ENCODE results near the gene HILPDA. TPM values are rescaled to one million over a fixed set of nuclear protein-coding genes. Genes with fewer than 3 reads are reported as not detected.

Gene HILPDA
- total RNA-seq, 1 donor from 2014 or later, result 12.4 TPM

DNA sequence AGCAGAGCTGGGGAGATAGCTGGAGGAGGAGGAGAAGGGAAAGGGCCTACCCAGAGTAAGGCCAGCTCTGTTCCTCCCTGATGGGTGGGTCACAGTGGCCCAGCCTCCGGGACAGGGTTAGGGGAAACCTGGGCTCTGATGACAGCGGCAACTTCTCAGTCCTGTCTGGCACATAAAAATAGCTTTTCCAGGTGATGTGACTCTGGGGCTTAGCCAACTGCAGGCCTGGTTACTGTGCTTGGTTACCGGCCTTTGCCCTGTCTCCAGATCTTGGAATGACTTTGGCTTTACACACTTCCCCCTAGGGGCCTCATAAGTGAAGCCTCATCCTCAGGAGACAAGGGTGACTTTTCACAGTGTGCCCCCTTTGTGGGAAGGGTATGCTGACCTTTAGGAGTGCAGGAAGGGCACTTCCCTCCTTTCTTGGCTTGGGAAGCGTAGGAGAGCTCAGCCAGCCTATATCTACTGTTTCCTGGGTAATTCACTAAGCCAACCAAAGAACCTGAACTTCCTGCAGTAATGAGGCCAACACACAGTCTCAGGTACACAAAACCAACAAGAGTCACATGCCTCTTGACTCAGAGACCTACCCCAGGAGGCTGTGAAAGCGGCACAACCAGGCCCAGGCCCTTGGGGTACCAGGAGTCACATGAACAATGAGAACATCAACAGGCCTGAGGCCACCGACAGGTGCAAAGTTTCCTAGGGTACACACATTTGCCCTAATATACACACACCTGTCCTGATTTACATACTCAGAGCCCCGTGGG lies 11.7 kb upstream of the HILPDA start:
- Histone ChIP-seq H3K27me3 (ENCODE audit: insufficient read depth, low read length) (peaks cover 2% of the 10 kb centered on the region), H3K36me3 (ENCODE audit: insufficient read depth, low read length) (no peaks in the 10 kb centered on the region), H3K79me2 (ENCODE audit: insufficient read depth, low read length) (no peaks in the 10 kb centered on the region), H4K20me1 (ENCODE audit: insufficient read depth, low read length) (no peaks in the 10 kb centered on the region), H3K4me3 (ENCODE audit: insufficient read depth, low read depth, low read length) (no peak overlapping the region), H3K9me3 (ENCODE audit: insufficient read depth, low read depth, low read length) (no peaks in the 10 kb centered on the region), H3K4me2 (ENCODE audit: low read length) (no peak overlapping the region), H2AFZ (ENCODE audit: low read depth, low read length) (no peak overlapping the region), H3K4me1 (ENCODE audit: insufficient read depth, low read length) (no peaks in the 10 kb centered on the region), H3K9ac (ENCODE audit: low read length) (no peak overlapping the region), H3K27ac (ENCODE audit: low read depth, low read length) (no peak overlapping the region)
- DNase-seq (ENCODE audit: low read depth) (no peak), FAIRE-seq (no peak)
- Mint-ChIP-seq H3K27me3 (ENCODE audit: low read depth, unreplicated experiment) (peaks cover 7% of the 10 kb centered on the region), H3K4me1 (ENCODE audit: low read depth, unreplicated experiment) (no peaks in the 10 kb centered on the region), H3K4me3 (ENCODE audit: unreplicated experiment) (no peak overlapping the region), H3K36me3 (ENCODE audit: low read depth, unreplicated experiment) (no peaks in the 10 kb centered on the region), H3K27ac (ENCODE audit: unreplicated experiment) (no peak overlapping the region), H3K9me3 (ENCODE audit: unreplicated experiment) (no peaks in the 10 kb centered on the region)
- TF ChIP-seq EZH2 (IDR thresholded peaks at IDR 0.05; ENCODE audit: insufficient read depth, low read length), result no peak
- TF ChIP-seq CTCF (IDR thresholded peaks at IDR 0.05; ENCODE audit: insufficient read depth, low read depth, low read length), result no peak

DNA sequence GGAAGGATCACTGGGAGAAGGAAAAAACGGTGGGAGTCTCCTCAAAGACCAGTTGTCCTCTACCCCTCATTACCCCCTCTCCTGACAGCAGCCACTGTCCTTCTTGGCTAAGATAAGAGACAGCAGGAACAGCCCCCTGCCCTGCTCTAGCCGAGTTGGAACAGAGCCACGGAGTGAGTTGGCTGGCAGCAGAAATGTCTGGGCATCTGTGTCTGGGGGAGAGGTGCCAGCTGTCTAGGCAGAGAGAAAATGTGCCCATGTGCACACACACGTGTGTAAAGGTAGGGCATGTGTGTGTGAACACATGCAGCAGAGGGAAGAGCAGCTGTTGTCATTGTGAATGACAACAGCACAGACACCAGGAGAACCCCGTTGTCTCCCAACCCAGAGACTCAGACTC lies 9.4 kb upstream of the HILPDA start:
- H3K27ac Mint-ChIP-seq (ENCODE audit: unreplicated experiment), result no peak overlapping the region
- Histone ChIP-seq H3K4me1 (ENCODE audit: insufficient read depth, low read length) (no peaks in the 10 kb centered on the region), H3K4me2 (ENCODE audit: low read length) (no peak overlapping the region), H3K36me3 (ENCODE audit: insufficient read depth, low read length) (no peaks in the 10 kb centered on the region), H3K9me3 (ENCODE audit: insufficient read depth, low read depth, low read length) (no peaks in the 10 kb centered on the region), H3K27me3 (ENCODE audit: insufficient read depth, low read length) (peaks cover 2% of the 10 kb centered on the region), H3K4me3 (ENCODE audit: insufficient read depth, low read depth, low read length) (no peak overlapping the region), H3K9ac (ENCODE audit: low read length) (no peak overlapping the region), H2AFZ (ENCODE audit: low read depth, low read length) (peak overlapping the region; percentile 9), H3K27ac (ENCODE audit: low read depth, low read length) (no peak overlapping the region), H3K79me2 (ENCODE audit: insufficient read depth, low read length) (no peaks in the 10 kb centered on the region), H4K20me1 (ENCODE audit: insufficient read depth, low read length) (no peaks in the 10 kb centered on the region)
- no peaks in the 10 kb centered on the region for H3K36me3 Mint-ChIP-seq (ENCODE audit: low read depth, unreplicated experiment)
- H3K27me3 Mint-ChIP-seq (ENCODE audit: low read depth, unreplicated experiment), result peaks cover 7% of the 10 kb centered on the region
- H3K9me3 Mint-ChIP-seq (ENCODE audit: unreplicated experiment), result no peaks in the 10 kb centered on the region
- H3K4me1 Mint-ChIP-seq (ENCODE audit: low read depth, unreplicated experiment), result no peaks in the 10 kb centered on the region
- FAIRE-seq (no peak), DNase-seq (ENCODE audit: low read depth) (no peak)
- no peak overlapping the region for H3K4me3 Mint-ChIP-seq (ENCODE audit: unreplicated experiment)
- TF ChIP-seq EZH2 (IDR thresholded peaks at IDR 0.05; ENCODE audit: insufficient read depth, low read length), result no peak
- TF ChIP-seq CTCF (IDR thresholded peaks at IDR 0.05; ENCODE audit: insufficient read depth, low read depth, low read length), result no peak

DNA sequence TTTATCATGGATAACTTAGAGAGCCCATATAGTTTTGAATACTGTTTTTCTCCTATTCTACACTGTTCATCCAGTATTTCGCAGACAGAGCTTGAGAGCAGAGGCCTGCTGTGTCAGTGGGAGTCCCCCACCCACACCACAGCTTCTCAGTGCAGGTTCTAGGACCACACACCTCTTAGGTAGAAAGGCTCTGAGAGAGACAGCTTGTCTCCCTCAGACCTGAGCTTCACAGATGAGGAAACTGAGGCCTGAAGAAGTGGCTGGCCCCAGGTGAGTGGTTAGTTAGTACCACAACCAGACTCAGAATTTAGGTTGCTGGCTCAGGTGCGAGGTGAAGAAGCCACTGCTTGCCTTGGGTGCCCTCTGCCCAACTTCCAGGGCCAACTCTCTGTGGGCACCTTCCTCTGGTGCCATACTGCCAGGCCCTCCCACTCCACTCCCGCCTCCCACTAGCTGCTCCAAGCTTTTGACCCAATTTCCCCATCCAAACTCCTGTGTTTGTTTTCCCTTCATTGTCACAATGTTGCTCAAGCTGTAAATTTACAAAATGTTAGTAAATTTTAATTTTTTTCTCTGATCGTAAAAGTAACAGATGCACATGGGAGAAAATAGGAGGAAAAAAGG lies 7.6 kb upstream of the HILPDA start:
- no peak overlapping the region for H3K9ac ChIP-seq (ENCODE audit: low read length)
- H3K27me3 Mint-ChIP-seq (ENCODE audit: low read depth, unreplicated experiment), result peaks cover 11% of the 10 kb centered on the region
- H3K4me3 Mint-ChIP-seq (ENCODE audit: unreplicated experiment), result no peak overlapping the region
- H3K36me3 Mint-ChIP-seq (ENCODE audit: low read depth, unreplicated experiment), result no peaks in the 10 kb centered on the region
- no peak overlapping the region for H2AFZ ChIP-seq (ENCODE audit: low read depth, low read length)
- DNase-seq (ENCODE audit: low read depth) (no peak), FAIRE-seq (no peak)
- H3K79me2 ChIP-seq (ENCODE audit: insufficient read depth, low read length), result no peaks in the 10 kb centered on the region
- H3K4me1 ChIP-seq (ENCODE audit: insufficient read depth, low read length), result no peaks in the 10 kb centered on the region
- no peaks in the 10 kb centered on the region for H4K20me1 ChIP-seq (ENCODE audit: insufficient read depth, low read length)
- no peak overlapping the region for H3K27ac Mint-ChIP-seq (ENCODE audit: unreplicated experiment)
- H3K9me3 Mint-ChIP-seq (ENCODE audit: unreplicated experiment), result no peaks in the 10 kb centered on the region
- TF ChIP-seq EZH2 (IDR thresholded peaks at IDR 0.05; ENCODE audit: insufficient read depth, low read length) (no peak), CTCF (IDR thresholded peaks at IDR 0.05; ENCODE audit: insufficient read depth, low read depth, low read length) (no peak)
- H3K9me3 ChIP-seq (ENCODE audit: insufficient read depth, low read depth, low read length), result no peaks in the 10 kb centered on the region
- H3K36me3 ChIP-seq (ENCODE audit: insufficient read depth, low read length), result no peaks in the 10 kb centered on the region
- H3K4me1 Mint-ChIP-seq (ENCODE audit: low read depth, unreplicated experiment), result no peaks in the 10 kb centered on the region
- no peak overlapping the region for H3K4me3 ChIP-seq (ENCODE audit: insufficient read depth, low read depth, low read length)
- no peak overlapping the region for H3K27ac ChIP-seq (ENCODE audit: low read depth, low read length)
- H3K4me2 ChIP-seq (ENCODE audit: low read length), result no peak overlapping the region
- peaks cover 6% of the 10 kb centered on the region for H3K27me3 ChIP-seq (ENCODE audit: insufficient read depth, low read length)
